Kidney epithelial cell (primary cell): ENCODE data around the gene HM13. TPM values are rescaled to one million over a fixed set of nuclear protein-coding genes. Genes with fewer than 3 reads are reported as not detected.

Experiments
- DNase-seq: peaks from one replicate; pipeline ENCODE4 v3.0.0-alpha.2; 2010; ENCODE audit warnings: low read depth
- H3K27me3 ChIP-seq: 2 replicates; pipeline ENCODE4 v1.6.0; 2011; ENCODE audit warnings: low read length; ENCODE audit not compliant: control insufficient read depth, insufficient read depth
- H3K36me3 ChIP-seq: 2 replicates; pipeline ENCODE4 v1.5.1; 2011; ENCODE audit warnings: low read length; ENCODE audit not compliant: control insufficient read depth, insufficient read depth
- H3K4me3 ChIP-seq: 2 replicates; pipeline ENCODE4 v1.5.1; 2011; ENCODE audit warnings: low read depth, mild to moderate bottlenecking, control low read depth, low read length
- total RNA-seq: library from RNA; depleted of rRNA; stranded (reverse); fragments of >200 nt; gene quantifications from 2 replicates; pipeline ENCODE4 v1.2.3, GENCODE V29; 2015
- TF ChIP-seq, protein P1 (sequence below): IDR thresholded peaks from 2 replicates; pipeline ENCODE4 v1.5.1; 2011; ENCODE audit warnings: mild to moderate bottlenecking, moderate library complexity, low read length, control low read depth, inconsistent platforms; ENCODE audit not compliant: insufficient read depth, poor library complexity, severe bottlenecking

HM13 gene
- total RNA-seq, 1 donor from 2014 or later = 116 TPM

DNA sequence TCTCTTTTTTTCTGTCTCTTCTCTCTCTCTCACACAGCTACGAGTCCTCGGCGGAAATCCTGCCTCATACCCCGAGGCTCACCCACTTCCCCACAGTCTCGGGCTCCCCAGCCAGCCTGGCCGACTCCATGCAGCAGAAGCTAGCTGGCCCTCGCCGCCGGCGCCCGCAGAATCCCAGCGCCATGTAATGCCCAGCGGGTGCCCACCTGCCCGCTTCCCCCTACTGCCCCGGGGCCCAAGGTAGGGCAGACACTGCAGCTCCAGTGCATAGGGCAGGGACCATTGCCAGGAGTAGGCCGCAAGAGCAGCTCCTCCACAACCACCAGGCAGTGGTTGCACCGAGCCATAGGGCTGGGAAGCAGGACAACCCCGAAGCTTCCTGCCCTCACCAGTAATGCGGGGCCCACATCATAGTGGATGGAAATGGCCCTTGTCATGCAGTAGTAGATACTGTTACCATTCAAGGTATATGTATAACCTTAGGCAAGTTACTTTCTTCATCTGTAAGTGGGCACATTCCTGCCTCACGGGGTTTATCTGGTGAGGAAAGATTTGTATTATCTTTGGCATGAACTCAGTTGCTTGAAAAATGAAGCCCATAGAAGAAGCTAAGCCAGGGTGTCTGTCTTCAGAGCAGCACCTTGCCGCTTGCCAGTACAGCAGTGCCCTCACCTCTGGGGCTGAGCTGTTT, 53.9 kb downstream of the HM13 start:
- no peak for DNase-seq
- no peaks in the 10 kb centered on the region for H3K27me3 ChIP-seq
- H3K36me3 ChIP-seq = peaks cover 4% of the 10 kb centered on the region
- TF ChIP-seq, protein P1, sequence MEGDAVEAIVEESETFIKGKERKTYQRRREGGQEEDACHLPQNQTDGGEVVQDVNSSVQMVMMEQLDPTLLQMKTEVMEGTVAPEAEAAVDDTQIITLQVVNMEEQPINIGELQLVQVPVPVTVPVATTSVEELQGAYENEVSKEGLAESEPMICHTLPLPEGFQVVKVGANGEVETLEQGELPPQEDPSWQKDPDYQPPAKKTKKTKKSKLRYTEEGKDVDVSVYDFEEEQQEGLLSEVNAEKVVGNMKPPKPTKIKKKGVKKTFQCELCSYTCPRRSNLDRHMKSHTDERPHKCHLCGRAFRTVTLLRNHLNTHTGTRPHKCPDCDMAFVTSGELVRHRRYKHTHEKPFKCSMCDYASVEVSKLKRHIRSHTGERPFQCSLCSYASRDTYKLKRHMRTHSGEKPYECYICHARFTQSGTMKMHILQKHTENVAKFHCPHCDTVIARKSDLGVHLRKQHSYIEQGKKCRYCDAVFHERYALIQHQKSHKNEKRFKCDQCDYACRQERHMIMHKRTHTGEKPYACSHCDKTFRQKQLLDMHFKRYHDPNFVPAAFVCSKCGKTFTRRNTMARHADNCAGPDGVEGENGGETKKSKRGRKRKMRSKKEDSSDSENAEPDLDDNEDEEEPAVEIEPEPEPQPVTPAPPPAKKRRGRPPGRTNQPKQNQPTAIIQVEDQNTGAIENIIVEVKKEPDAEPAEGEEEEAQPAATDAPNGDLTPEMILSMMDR = no peak
- H3K4me3 ChIP-seq = no peak overlapping the region

DNA sequence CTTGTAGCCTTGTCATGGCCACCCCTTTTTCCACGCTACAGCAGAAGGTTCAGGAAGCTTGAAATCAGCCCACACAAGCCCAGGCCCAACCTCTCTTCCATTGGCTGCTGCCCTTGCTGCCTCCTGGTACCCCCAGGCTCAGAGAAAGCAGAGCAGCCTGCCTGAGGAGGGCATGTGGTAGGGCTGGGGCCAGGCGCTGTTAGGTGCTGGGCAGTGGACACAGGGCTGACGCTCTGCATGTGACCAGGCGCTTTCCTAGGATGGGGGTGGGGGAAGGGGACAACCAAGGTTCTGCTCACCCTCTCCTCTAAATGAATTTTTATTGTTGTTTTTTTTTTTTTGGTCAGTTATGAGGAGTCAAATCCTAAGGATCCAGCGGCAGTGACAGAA, 54.5 kb downstream of the HM13 start:
- Histone ChIP-seq H3K4me3 (no peak overlapping the region), H3K36me3 (peaks cover 4% of the 10 kb centered on the region), H3K27me3 (no peaks in the 10 kb centered on the region)
- DNase-seq = no peak
- TF ChIP-seq, protein P1 = no peak

DNA sequence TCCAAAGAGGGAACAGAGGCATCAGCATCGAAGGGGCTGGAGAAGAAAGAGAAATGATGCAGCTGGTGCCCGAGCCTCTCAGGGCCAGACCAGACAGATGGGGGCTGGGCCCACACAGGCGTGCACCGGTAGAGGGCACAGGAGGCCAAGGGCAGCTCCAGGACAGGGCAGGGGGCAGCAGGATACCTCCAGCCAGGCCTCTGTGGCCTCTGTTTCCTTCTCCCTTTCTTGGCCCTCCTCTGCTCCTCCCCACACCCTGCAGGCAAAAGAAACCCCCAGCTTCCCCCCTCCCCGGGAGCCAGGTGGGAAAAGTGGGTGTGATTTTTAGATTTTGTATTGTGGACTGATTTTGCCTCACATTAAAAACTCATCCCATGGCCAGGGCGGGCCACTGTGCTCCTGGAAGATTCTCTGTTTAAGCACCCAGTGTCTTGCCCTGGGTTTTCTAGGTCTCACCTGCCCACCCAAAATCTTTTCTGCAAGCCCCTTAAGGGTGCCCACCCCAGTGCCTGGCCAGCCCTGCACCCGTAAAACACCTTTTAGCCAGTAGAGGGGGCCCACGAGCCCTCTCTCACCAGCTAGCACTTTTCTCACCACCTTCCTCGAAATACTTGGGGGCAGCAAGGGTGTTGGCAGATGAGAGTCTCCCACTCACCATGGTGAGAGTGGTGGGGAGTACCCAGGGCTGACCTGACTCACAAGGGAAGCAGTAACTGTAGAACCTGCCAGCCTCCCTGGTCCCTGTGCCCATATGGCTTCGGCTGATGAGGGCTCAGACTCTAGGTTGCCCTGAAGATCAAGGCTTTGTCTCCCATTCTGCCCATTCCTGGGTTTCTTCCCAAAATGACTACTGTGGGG, 55.1 kb downstream of the HM13 start:
- no peak for DNase-seq
- H3K36me3 ChIP-seq = peaks cover 4% of the 10 kb centered on the region
- no peaks in the 10 kb centered on the region for H3K27me3 ChIP-seq
- TF ChIP-seq, protein P1 = peak; percentile 93
- no peak overlapping the region for H3K4me3 ChIP-seq

DNA sequence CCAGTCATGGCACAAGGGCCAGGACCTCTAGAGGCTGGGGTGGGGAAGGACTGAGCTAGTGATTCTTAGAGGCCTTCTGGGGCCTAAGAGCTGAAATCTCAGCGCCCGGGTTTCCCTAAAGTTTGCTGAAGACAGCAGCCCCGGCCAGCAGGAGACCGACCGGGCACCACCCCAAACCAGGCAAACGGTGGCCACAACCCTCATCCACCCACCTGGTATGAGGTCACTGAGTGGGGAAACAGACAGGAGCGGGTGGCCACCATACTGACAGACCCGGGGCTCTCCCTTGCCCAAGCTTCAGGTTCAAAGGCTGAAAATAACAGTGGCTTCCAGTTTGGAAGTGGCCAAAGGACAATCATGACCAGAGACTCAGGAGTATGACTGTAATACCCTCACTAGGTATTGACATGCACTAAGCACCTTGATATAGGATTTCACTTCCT, 55.8 kb downstream of the HM13 start:
- DNase-seq = no peak
- TF ChIP-seq, protein P1 = no peak
- H3K4me3 ChIP-seq = no peak overlapping the region
- H3K36me3 ChIP-seq = peaks cover 4% of the 10 kb centered on the region
- H3K27me3 ChIP-seq = no peaks in the 10 kb centered on the region

DNA sequence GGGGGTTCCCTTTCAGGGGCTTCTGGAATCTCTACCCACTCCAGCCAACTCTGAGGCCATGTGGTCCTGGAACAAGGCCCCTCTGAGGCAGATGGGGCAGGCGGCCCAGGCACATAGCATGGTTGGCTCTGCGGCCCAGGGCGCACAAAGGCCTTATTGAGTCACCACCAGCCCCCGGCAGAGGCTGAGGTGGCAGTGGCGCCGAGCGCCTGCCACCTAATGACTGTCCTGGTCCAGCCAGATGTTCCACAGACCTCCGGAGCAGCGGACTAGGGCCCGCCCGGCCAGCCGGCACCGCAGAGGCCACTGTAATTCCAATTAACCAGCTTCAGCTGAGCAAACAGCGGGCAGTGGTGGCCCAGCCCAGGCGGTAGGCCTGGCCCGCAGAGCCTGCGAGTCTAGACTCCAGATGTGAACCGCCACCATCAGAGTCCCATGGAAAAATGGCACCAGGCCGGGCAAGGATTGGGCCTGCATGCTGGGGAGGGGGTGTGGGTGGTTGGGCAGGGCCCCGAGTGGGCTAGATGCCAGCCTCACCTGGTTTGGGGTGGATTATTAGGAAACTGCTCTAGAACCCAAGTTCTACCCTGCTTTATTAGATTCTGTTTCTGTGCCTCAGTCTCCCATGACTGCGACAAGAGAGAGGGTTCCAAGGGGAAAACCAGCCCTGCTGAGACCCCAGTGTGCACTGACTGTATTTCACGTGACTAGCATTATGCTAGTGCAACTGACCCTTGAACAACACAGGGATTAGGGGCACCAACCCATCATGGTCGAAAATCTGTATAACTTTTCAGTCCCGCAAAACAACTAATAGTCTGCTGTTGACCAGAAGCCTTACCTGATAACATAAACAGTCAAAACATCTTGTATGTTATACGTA, 56.7 kb downstream of the HM13 start:
- H3K27me3 ChIP-seq = no peaks in the 10 kb centered on the region
- DNase-seq = no peak
- H3K36me3 ChIP-seq = peaks cover 2% of the 10 kb centered on the region
- TF ChIP-seq, protein P1 = no peak
- H3K4me3 ChIP-seq = no peak overlapping the region
